ENCODE data around the gene HLA-B.

HLA-B gene

GRCh38 chr6:31353384-31353945, 3.5 kb downstream of the HLA-B start:
- Histone ChIP-seq H3K9me3 (ENCODE audit: low read length) (no peaks in the 10 kb centered on the region), H3K9ac (ENCODE audit: low read length) (no peak overlapping the region), H3K27me3 (ENCODE audit: insufficient read depth, low read length) (no peaks in the 10 kb centered on the region), H3K9me2 (ENCODE audit: low read depth, low read length) (no peaks in the 10 kb centered on the region), H3K79me2 (ENCODE audit: insufficient read depth, low read length) (no peaks in the 10 kb centered on the region), H3F3A (ENCODE audit: insufficient read depth, low read length) (no peaks in the 10 kb centered on the region), H4K20me1 (ENCODE audit: insufficient read depth, low read length) (no peaks in the 10 kb centered on the region), H3K4me2 (ENCODE audit: low read length) (no peak overlapping the region), H3K36me3 (ENCODE audit: insufficient read depth, low read length) (no peaks in the 10 kb centered on the region), H3K4me3 (ENCODE audit: low read depth, low read length, poor library complexity, severe bottlenecking) (no peak overlapping the region), H3K27ac (ENCODE audit: low read depth, low read length, poor library complexity, severe bottlenecking) (no peak overlapping the region), H3K4me1 (ENCODE audit: insufficient read depth, low read length, severe bottlenecking) (peaks cover 6% of the 10 kb centered on the region), H2AFZ (ENCODE audit: low read length) (no peak overlapping the region)
- TF ChIP-seq CTCF (IDR thresholded peaks at IDR 0.05; ENCODE audit: low read length) (no peak), EZH2 (IDR thresholded peaks at IDR 0.05; ENCODE audit: borderline replicate concordance, low read length) (no peak)

GRCh38 chr6:31352683-31353383, 4.1 kb downstream of the HLA-B start:
- Histone ChIP-seq H3K79me2 (ENCODE audit: insufficient read depth, low read length) (no peaks in the 10 kb centered on the region), H3K4me3 (ENCODE audit: low read depth, low read length, poor library complexity, severe bottlenecking) (no peak overlapping the region), H3K4me1 (ENCODE audit: insufficient read depth, low read length, severe bottlenecking) (peaks cover 6% of the 10 kb centered on the region), H3K27me3 (ENCODE audit: insufficient read depth, low read length) (no peaks in the 10 kb centered on the region), H3K9ac (ENCODE audit: low read length) (no peak overlapping the region), H4K20me1 (ENCODE audit: insufficient read depth, low read length) (no peaks in the 10 kb centered on the region), H3F3A (ENCODE audit: insufficient read depth, low read length) (no peaks in the 10 kb centered on the region), H3K4me2 (ENCODE audit: low read length) (no peak overlapping the region), H3K9me2 (ENCODE audit: low read depth, low read length) (no peaks in the 10 kb centered on the region), H3K27ac (ENCODE audit: low read depth, low read length, poor library complexity, severe bottlenecking) (no peak overlapping the region), H2AFZ (ENCODE audit: low read length) (no peak overlapping the region), H3K9me3 (ENCODE audit: low read length) (no peaks in the 10 kb centered on the region), H3K36me3 (ENCODE audit: insufficient read depth, low read length) (no peaks in the 10 kb centered on the region)
- no peak for TF ChIP-seq CTCF (IDR thresholded peaks at IDR 0.05; ENCODE audit: low read length)
- TF ChIP-seq EZH2 (IDR thresholded peaks at IDR 0.05; ENCODE audit: borderline replicate concordance, low read length) = no peak

GRCh38 chr6:31352310-31352682, 4.7 kb downstream of the HLA-B start:
- no peaks in the 10 kb centered on the region for H3K9me3 ChIP-seq (ENCODE audit: low read length)
- H3K4me3 ChIP-seq (ENCODE audit: low read depth, low read length, poor library complexity, severe bottlenecking) = no peak overlapping the region
- H3K4me2 ChIP-seq (ENCODE audit: low read length) = no peak overlapping the region
- no peaks in the 10 kb centered on the region for H3F3A ChIP-seq (ENCODE audit: insufficient read depth, low read length)
- H3K4me1 ChIP-seq (ENCODE audit: insufficient read depth, low read length, severe bottlenecking) = peaks cover 6% of the 10 kb centered on the region
- H4K20me1 ChIP-seq (ENCODE audit: insufficient read depth, low read length) = no peaks in the 10 kb centered on the region
- H3K27me3 ChIP-seq (ENCODE audit: insufficient read depth, low read length) = no peaks in the 10 kb centered on the region
- TF ChIP-seq EZH2 (IDR thresholded peaks at IDR 0.05; ENCODE audit: borderline replicate concordance, low read length) = no peak
- TF ChIP-seq CTCF (IDR thresholded peaks at IDR 0.05; ENCODE audit: low read length) = no peak
- no peaks in the 10 kb centered on the region for H3K79me2 ChIP-seq (ENCODE audit: insufficient read depth, low read length)
- no peaks in the 10 kb centered on the region for H3K36me3 ChIP-seq (ENCODE audit: insufficient read depth, low read length)
- H2AFZ ChIP-seq (ENCODE audit: low read length) = no peak overlapping the region
- no peak overlapping the region for H3K27ac ChIP-seq (ENCODE audit: low read depth, low read length, poor library complexity, severe bottlenecking)
- no peaks in the 10 kb centered on the region for H3K9me2 ChIP-seq (ENCODE audit: low read depth, low read length)
- no peak overlapping the region for H3K9ac ChIP-seq (ENCODE audit: low read length)

Data from OCI-LY1 (cell line).